GM19467 (cell line): ENCODE data around the gene TNS2.
"Not testable (repeated sequence)": the region's sequence is repeated elsewhere in the genome, so short reads cannot be mapped to it uniquely, and the experiment has no call there.

Experiments
- ATAC-seq: cut with Tn5 transposase; IDR thresholded peaks from one replicate; pipeline ENCODE4 v1.9.1; 2021; ENCODE audit warnings: mild to moderate bottlenecking, moderate library complexity; ENCODE audit not compliant: unreplicated experiment

TNS2 gene, protein sequence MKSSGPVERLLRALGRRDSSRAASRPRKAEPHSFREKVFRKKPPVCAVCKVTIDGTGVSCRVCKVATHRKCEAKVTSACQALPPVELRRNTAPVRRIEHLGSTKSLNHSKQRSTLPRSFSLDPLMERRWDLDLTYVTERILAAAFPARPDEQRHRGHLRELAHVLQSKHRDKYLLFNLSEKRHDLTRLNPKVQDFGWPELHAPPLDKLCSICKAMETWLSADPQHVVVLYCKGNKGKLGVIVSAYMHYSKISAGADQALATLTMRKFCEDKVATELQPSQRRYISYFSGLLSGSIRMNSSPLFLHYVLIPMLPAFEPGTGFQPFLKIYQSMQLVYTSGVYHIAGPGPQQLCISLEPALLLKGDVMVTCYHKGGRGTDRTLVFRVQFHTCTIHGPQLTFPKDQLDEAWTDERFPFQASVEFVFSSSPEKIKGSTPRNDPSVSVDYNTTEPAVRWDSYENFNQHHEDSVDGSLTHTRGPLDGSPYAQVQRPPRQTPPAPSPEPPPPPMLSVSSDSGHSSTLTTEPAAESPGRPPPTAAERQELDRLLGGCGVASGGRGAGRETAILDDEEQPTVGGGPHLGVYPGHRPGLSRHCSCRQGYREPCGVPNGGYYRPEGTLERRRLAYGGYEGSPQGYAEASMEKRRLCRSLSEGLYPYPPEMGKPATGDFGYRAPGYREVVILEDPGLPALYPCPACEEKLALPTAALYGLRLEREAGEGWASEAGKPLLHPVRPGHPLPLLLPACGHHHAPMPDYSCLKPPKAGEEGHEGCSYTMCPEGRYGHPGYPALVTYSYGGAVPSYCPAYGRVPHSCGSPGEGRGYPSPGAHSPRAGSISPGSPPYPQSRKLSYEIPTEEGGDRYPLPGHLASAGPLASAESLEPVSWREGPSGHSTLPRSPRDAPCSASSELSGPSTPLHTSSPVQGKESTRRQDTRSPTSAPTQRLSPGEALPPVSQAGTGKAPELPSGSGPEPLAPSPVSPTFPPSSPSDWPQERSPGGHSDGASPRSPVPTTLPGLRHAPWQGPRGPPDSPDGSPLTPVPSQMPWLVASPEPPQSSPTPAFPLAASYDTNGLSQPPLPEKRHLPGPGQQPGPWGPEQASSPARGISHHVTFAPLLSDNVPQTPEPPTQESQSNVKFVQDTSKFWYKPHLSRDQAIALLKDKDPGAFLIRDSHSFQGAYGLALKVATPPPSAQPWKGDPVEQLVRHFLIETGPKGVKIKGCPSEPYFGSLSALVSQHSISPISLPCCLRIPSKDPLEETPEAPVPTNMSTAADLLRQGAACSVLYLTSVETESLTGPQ (N-terminal part only)

GRCh38 chr12:53049571-53050318 lies at the start of gene TNS2:
Gene TNS2 (plus strand): TSS chr12:53050065. CDS start chr12:53050186, 121 bp downstream.
- ATAC-seq: no peak

- no peak for ATAC-seq
Observed at GRCh38 chr12:53004178-53004577, 45.7 kb upstream of the TNS2 start.

DNA sequence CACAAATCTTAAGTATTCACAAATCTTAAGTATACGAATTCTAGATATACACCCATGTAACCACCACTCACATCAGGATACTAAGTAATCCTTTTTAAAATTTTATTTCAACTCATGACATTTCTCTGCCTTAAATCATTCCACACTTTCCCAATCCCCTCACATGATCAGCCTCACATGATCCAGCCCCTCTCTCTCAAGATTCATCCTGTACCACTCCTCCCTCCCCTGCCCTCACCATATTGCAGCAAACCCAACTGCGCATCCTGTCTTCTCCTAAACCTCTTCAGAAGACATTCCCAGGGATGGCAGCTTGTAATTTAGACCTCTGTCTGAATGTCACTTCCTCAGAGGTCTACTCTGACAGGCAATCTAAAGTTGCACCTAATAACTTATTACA lies 45.3 kb upstream of the TNS2 start:
- no peak for ATAC-seq

DNA sequence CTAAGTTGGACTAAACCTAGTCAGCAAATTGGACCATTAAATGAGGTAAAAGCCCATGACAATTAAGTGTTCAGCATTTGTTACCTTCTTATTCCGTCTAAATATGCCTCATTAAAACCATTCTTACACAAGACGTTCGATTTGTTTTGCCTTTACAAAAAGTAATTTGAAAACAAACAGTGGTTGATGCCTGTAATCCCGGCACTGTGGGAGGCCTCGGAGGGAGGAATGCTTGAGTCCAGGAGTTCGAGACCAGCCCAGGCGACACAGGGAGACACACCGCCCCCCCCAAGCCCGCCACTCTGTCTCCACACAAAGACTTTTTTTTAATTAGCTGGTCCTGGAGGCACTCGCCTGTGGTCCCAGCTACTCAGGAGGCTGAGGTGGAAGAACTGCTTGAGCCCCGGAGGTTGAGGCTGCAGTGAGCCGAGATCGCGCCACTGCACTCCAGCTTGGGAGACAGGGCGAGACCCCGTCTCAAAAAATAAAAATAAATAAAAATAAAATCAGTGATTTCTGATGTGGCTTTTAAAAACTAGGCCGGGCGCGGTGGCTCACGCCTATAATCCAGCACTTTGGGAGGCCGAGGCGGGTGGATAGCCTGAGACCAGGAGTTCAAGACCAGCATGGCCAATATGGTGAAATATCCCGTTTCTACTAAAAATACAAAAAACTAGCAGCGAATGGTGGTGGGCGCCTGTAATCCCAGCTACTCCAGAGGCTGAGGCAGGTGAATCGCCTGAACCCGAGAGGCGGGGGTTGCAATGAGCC lies 44.5 kb upstream of the TNS2 start:
- ATAC-seq: no peak

DNA sequence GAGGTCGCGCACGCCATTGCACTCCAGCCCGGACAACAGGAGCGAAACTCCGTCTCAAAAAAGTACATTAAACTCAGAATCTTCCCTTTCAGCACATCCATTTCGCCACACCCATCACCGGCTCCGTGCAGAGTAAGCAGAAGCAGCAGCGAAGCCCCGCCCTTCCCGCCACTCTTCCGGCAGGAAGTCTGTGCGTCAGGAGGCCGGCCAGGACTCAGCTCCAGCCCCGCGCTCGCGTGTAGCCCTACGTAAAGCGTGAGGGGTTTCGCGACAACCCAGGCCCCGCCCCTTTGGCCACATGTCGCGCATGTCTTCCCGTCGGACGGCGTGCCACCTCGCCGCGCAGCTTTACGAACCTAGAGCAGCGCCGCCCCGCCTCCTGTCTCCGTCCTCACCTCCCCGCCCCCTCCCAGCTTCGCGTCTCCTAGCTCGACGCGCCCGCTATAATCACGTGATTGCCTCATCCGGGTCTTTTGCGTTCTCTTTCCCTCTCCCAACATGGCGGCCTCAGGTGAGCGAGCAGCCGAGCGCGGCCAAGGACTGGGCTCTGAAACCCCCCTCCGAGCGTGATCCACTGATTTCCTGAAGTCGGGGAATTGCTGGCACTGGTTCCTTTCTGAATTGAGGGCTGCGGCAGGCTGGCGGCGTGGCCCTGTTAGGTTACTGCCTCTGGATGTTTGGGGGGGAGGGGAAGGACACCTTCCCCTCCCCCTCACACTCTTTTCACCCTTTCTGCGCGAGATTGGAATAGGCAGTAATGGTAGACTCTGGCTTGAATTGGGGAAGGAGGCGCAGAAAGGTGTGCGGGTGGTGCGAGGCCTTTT lies 43.7 kb upstream of the TNS2 start, which contains the start of gene EIF4B:
EIF4B (plus strand) TSS at position 471 of the 824 bp plus-strand sequence; CDS start at position 499, 28 bp downstream.
- ATAC-seq: peak; percentile 92

DNA sequence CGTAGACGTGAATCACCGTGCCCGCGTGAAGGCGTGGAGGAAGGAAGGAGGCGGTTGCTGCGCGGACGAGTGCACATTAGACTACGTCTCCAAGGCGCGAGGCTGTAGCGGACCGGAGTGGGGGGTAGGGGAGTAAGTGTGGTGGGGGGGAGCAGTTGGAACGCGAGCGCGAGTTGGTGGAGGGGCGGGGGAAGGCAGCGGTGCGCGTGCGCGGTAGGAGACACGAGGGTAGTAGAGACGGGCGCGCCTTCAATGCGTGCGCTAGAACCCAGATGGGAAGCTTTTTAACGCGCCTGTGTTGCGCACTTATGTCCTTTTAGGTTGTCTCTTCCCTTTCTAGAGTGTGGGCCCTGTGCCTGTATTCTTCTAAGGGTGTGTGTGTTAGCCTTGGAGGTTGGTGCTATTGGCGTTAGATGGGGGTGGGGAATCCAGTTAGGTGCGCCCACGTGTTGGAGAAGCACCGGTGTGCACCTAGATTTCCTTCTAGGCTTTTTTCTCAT lies 43.0 kb upstream of the TNS2 start:
- ATAC-seq: no peak

- no peak for ATAC-seq
Observed at GRCh38 chr12:53007343-53007742, 42.5 kb upstream of the TNS2 start.

- not testable (repeated sequence) for ATAC-seq
Observed at GRCh38 chr12:53008760-53009159, 41.1 kb upstream of the TNS2 start.

DNA sequence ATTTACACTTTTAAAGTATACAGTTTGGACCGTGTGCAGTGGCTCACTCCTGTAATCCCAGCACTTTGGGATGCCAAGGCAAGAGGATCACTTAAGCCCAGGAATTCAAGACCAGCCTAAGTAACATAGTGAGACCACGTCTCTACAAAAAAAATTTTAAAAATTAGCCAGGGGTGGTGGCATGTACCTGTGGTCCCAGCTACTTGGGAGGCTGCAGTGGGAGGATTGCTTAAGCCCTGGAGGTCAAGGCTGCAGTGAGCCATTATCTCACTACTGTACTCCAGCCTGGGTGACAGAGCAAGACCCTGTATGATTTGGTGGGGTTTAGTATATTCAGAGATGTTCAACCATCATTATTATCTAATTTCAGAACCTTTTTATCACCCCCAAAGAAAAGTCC lies 38.9 kb upstream of the TNS2 start:
- no peak for ATAC-seq

GRCh38 chr12:53011889-53012288 lies 38.0 kb upstream of the TNS2 start:
- ATAC-seq: no peak

GRCh38 chr12:53012928-53013327 lies 36.9 kb upstream of the TNS2 start:
- no peak for ATAC-seq

- no peak for ATAC-seq
Observed at GRCh38 chr12:53014709-53015108, 35.2 kb upstream of the TNS2 start.

- ATAC-seq: no peak
Observed at GRCh38 chr12:53025250-53025649, 24.6 kb upstream of the TNS2 start.

DNA sequence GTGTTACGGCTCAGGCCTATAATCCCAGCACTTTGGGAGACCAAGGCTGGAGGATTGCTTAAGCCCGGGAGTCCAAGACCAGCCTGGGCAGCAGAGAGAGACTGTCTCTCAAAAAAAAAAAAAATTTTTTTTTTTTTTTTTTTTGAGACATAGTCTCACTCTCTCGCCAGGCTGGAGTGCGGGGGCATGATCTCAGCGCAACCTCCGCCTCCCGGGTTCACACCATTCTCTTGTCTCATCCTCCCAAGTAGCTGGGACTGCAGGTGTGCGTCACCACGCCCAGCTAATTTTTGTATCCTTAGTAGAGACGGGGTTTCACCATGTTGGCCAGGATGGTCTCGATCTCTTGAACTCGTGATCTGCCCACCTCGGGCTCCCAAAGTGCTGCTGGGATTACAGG lies 22.9 kb upstream of the TNS2 start:
- ATAC-seq: not testable (repeated sequence)

DNA sequence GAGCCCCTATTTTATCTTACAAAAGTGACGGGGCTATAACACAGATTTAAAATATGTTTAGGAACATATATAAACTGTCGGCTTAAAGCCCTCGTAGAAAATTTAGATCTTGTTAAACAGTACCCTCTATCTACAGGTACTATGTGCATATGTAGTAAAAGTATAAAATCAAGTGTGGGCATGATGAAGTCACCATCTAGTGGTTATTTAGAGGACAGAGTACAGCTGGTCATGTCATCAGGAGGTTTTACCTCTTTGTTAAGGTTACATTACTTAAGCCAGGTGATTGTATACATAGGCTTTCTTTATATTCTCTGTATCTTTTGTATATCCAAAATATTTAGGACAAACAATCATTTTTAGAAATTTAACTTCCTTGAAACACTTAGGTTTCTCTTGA lies 18.2 kb upstream of the TNS2 start:
- ATAC-seq: no peak

DNA sequence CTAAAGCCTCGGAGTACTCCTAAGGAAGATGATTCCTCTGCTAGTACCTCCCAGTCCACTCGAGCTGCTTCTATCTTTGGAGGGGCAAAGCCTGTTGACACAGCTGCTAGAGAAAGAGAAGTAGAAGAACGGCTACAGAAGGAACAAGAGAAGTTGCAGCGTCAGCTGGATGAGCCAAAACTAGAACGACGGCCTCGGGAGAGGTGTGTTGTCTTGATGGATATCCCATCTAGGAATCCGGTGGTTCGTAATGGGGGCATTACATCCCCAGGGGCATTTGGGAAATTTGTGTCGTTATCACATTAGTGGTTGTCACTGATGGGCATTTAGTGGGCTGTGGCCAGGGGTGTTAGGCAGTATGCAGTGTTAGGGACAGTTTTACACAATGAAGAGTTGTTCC lies 16.0 kb upstream of the TNS2 start:
- ATAC-seq: not testable (repeated sequence)

GRCh38 chr12:53034459-53034858 lies 15.4 kb upstream of the TNS2 start:
- no peak for ATAC-seq

- no peak for ATAC-seq
Observed at GRCh38 chr12:53036802-53037201, 13.1 kb upstream of the TNS2 start.
